ENCODE data around the gene C11orf24. TPM values are rescaled to one million over a fixed set of nuclear protein-coding genes. Genes with fewer than 3 reads are reported as not detected.

Gene C11orf24
- total RNA-seq, 1 experiment from 2014 or later = 52.3 TPM

DNA sequence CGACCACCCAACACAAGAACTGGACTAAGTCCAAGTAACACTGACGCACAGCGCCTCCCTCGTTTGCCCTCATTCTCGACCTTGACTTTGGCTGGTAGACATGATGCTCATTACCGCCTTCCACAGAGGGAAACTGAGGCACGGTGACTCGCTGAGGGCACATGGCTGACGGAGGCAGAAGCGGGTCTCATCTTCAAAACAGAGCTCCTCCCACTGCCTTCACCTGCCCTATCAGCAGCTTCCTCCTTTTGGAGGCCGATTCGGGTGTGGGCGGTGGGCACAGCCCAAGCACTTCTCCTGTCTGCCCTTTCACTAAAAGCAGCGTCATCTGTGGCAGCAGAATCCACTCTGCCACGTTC lies 56.7 kb downstream of the C11orf24 start:
- Histone ChIP-seq H3K4me1 (ENCODE audit: insufficient read depth, low read length, poor library complexity, severe bottlenecking) (peaks cover 23% of the 10 kb centered on the region), H3K27ac (ENCODE audit: low read depth, low read length, poor library complexity, severe bottlenecking) (no peak overlapping the region), H3K36me3 (ENCODE audit: insufficient read depth, low read length, poor library complexity, severe bottlenecking) (no peaks in the 10 kb centered on the region), H3K9me3 (ENCODE audit: low read depth, low read length, poor library complexity, severe bottlenecking) (no peaks in the 10 kb centered on the region), H3K4me3 (ENCODE audit: low read depth, low read length, poor library complexity, severe bottlenecking) (no peak overlapping the region), H3K27me3 (replicated peaks; ENCODE audit: insufficient read depth, low read depth, low read length, poor library complexity) (no peaks in the 10 kb centered on the region)
- intact Hi-C loops (cut with micrococcal nuclease; ENCODE audit: unreplicated experiment) = no loop called here
- DNase-seq (ENCODE audit: low spot score) = peak; percentile 40
- ChIA-PET POLR2A (ENCODE audit: low non-redundant PET) (no interaction called here), CTCF (no interaction called here)
- TF ChIP-seq, protein P1, sequence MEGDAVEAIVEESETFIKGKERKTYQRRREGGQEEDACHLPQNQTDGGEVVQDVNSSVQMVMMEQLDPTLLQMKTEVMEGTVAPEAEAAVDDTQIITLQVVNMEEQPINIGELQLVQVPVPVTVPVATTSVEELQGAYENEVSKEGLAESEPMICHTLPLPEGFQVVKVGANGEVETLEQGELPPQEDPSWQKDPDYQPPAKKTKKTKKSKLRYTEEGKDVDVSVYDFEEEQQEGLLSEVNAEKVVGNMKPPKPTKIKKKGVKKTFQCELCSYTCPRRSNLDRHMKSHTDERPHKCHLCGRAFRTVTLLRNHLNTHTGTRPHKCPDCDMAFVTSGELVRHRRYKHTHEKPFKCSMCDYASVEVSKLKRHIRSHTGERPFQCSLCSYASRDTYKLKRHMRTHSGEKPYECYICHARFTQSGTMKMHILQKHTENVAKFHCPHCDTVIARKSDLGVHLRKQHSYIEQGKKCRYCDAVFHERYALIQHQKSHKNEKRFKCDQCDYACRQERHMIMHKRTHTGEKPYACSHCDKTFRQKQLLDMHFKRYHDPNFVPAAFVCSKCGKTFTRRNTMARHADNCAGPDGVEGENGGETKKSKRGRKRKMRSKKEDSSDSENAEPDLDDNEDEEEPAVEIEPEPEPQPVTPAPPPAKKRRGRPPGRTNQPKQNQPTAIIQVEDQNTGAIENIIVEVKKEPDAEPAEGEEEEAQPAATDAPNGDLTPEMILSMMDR (conservative IDR thresholded peaks at IDR 0.05; ENCODE audit: low read depth, low read length) = no peak
- no peak for TF ChIP-seq EZH2 (IDR thresholded peaks at IDR 0.05; ENCODE audit: borderline replicate concordance, low read depth, low read length, poor library complexity, severe bottlenecking)
- no TSS peak for BruUV-seq (replicated peaks)

GRCh38 chr11:68214173-68215086 lies 57.3 kb downstream of the C11orf24 start:
- Histone ChIP-seq H3K9me3 (ENCODE audit: low read depth, low read length, poor library complexity, severe bottlenecking) (no peaks in the 10 kb centered on the region), H3K4me3 (ENCODE audit: low read depth, low read length, poor library complexity, severe bottlenecking) (peak overlapping the region; percentile 87), H3K36me3 (ENCODE audit: insufficient read depth, low read length, poor library complexity, severe bottlenecking) (no peaks in the 10 kb centered on the region), H3K27me3 (replicated peaks; ENCODE audit: insufficient read depth, low read depth, low read length, poor library complexity) (no peaks in the 10 kb centered on the region), H3K4me1 (ENCODE audit: insufficient read depth, low read length, poor library complexity, severe bottlenecking) (peaks cover 26% of the 10 kb centered on the region), H3K27ac (ENCODE audit: low read depth, low read length, poor library complexity, severe bottlenecking) (peak overlapping the region; percentile 99)
- BruUV-seq (replicated peaks) = no TSS peak
- no peak for TF ChIP-seq EZH2 (IDR thresholded peaks at IDR 0.05; ENCODE audit: borderline replicate concordance, low read depth, low read length, poor library complexity, severe bottlenecking)
- ChIA-PET CTCF (interaction anchor here (0.8 kb wide), 1 partner anchor 43 kb away, joined by 5 read pairs; no protein-coding TSS in a partner anchor), POLR2A (ENCODE audit: low non-redundant PET) (no interaction called here)
- DNase-seq (ENCODE audit: low spot score) = no peak
- intact Hi-C loops (cut with micrococcal nuclease; ENCODE audit: unreplicated experiment) = no loop called here

- Histone ChIP-seq H3K4me3 (ENCODE audit: low read depth, low read length, poor library complexity, severe bottlenecking) (peak overlapping the region; percentile 87), H3K9me3 (ENCODE audit: low read depth, low read length, poor library complexity, severe bottlenecking) (no peaks in the 10 kb centered on the region), H3K4me1 (ENCODE audit: insufficient read depth, low read length, poor library complexity, severe bottlenecking) (peaks cover 28% of the 10 kb centered on the region), H3K36me3 (ENCODE audit: insufficient read depth, low read length, poor library complexity, severe bottlenecking) (no peaks in the 10 kb centered on the region), H3K27me3 (replicated peaks; ENCODE audit: insufficient read depth, low read depth, low read length, poor library complexity) (no peaks in the 10 kb centered on the region), H3K27ac (ENCODE audit: low read depth, low read length, poor library complexity, severe bottlenecking) (peak overlapping the region; percentile 99)
- BruUV-seq (replicated peaks) = no TSS peak
- TF ChIP-seq, protein P1 (conservative IDR thresholded peaks at IDR 0.05; ENCODE audit: low read depth, low read length) = no peak
- TF ChIP-seq EZH2 (IDR thresholded peaks at IDR 0.05; ENCODE audit: borderline replicate concordance, low read depth, low read length, poor library complexity, severe bottlenecking) = no peak
- peak; percentile 99 for DNase-seq (ENCODE audit: low spot score)
- intact Hi-C loops (cut with micrococcal nuclease; ENCODE audit: unreplicated experiment) = no loop called here
- POLR2A ChIA-PET (ENCODE audit: low non-redundant PET) = no interaction called here
- CTCF ChIA-PET = interaction anchor here (0.8 kb wide), 1 partner anchor 44 kb away, joined by 5 read pairs; no protein-coding TSS in a partner anchor
Measured at GRCh38 chr11:68213555-68214172, 58.1 kb downstream of the C11orf24 start.

All from A673 (cell line).